Transverse colon (tissue), 4 donors: ENCODE results near the gene KCNN1. TPM values are rescaled to one million over a fixed set of nuclear protein-coding genes. Genes with fewer than 3 reads are reported as not detected.

Source experiments
- DNase-seq: peaks from one replicate; pipeline ENCODE4 v3.0.0-alpha.2; 2019
- H3K27ac ChIP-seq, 4 donors: fragments of 200-600 bp; sonication (generic); 2 replicates each; pipeline ENCODE4 v1.5.1; 2016 to 2018; ENCODE audit warnings: inconsistent platforms in 4 of 4
- H3K27me3 ChIP-seq: fragments of 200-600 bp; sonication (generic); 2 replicates; pipeline ENCODE4 v1.5.1; 2017; ENCODE audit warnings: inconsistent platforms
- H3K36me3 ChIP-seq, 4 donors: fragments of 200-600 bp; sonication (generic); 2 replicates each; pipeline ENCODE4 v1.5.1; 2017 to 2019; ENCODE audit warnings: inconsistent platforms in 4 of 4
- H3K4me1 ChIP-seq, 4 donors: fragments of 200-600 bp; sonication (generic); 2 replicates each; pipeline ENCODE4 v1.5.1; 2017 to 2020; ENCODE audit warnings: inconsistent platforms in 4 of 4
- H3K4me3 ChIP-seq, 4 donors: fragments of 200-600 bp; sonication (generic); 1 replicate in 1 of 4; 2 replicates in 3 of 4; pipeline versions ENCODE4 v1.5.1 to v1.6.1; 2017 to 2019; ENCODE audit warnings: inconsistent platforms in 4 of 4
- H3K9me3 ChIP-seq, 2 donors: fragments of 200-600 bp; sonication (generic); 2 replicates each; pipeline ENCODE4 v1.5.1; 2017 to 2019; ENCODE audit warnings: inconsistent platforms in 2 of 2
- EP300 ChIP-seq: sonication (generic); formaldehyde crosslinking; IDR thresholded peaks from one replicate; pipeline ENCODE4 v1.6.1; 2017; ENCODE audit warnings: antibody characterized with exemption, low read depth
- POLR2A ChIP-seq: fragments of 450-650 bp; IDR thresholded peaks from one replicate; pipeline ENCODE4 v1.6.1; 2016; ENCODE audit warnings: antibody characterized with exemption, mild to moderate bottlenecking, moderate library complexity
- POLR2AphosphoS5 ChIP-seq, 3 donors: sonication (generic); formaldehyde crosslinking; IDR thresholded peaks; one replicate each; pipeline ENCODE4 v1.6.1; 2016; ENCODE audit warnings: antibody characterized with exemption in 3 of 3
- WGBS, 2 donors: methylation state at CpG; one replicate each; pipeline ENCODE4 v1.1.5; 2018; ENCODE audit warnings: low coverage in 1 of 2; 5-methylcytosine and 5-hydroxymethylcytosine counted together
- in situ Hi-C, 4 donors: fragments of 200-750 bp; cut with MboI; loops; one replicate each; pipeline versions ENCODE4 v1.15.0 to v1.15.1; 2017; ENCODE audit warnings: low sequenced_read_pairs in 3 of 4, low pct_ligation_motif_present in 1 of 4, low pct_unique_long_range_greater_than_20kb in 1 of 4
- intact Hi-C: fragments of 100-400 bp; cut with DNase I; formaldehyde crosslinking; loops from one replicate; pipeline ENCODE4 v1.15.1; 2023; ENCODE audit warnings: low total_unique reads
- total RNA-seq, 4 donors: library from RNA; depleted of rRNA; stranded (reverse); fragments of >200 nt; gene quantifications; one replicate each; pipeline ENCODE4 v1.1.0, GENCODE V29; 2016
- TF ChIP-seq, protein P1 (sequence below), 5 experiments: fragments of 200-600 bp in 3 of 5; fragments of 450-650 bp in 2 of 5; sonication (generic) in 3 of 5; IDR thresholded peaks; 1 replicate in 2 of 5; 2 replicates in 3 of 5; pipeline ENCODE4 v1.5.1; 2016 to 2017; ENCODE audit warnings: antibody characterized with exemption in 5 of 5, inconsistent platforms in 3 of 5, mild to moderate bottlenecking in 2 of 5, moderate library complexity in 1 of 5

The KCNN1 gene
- total RNA-seq, 4 donors from 2014 or later: 1.6 TPM; not detected in 3

DNA sequence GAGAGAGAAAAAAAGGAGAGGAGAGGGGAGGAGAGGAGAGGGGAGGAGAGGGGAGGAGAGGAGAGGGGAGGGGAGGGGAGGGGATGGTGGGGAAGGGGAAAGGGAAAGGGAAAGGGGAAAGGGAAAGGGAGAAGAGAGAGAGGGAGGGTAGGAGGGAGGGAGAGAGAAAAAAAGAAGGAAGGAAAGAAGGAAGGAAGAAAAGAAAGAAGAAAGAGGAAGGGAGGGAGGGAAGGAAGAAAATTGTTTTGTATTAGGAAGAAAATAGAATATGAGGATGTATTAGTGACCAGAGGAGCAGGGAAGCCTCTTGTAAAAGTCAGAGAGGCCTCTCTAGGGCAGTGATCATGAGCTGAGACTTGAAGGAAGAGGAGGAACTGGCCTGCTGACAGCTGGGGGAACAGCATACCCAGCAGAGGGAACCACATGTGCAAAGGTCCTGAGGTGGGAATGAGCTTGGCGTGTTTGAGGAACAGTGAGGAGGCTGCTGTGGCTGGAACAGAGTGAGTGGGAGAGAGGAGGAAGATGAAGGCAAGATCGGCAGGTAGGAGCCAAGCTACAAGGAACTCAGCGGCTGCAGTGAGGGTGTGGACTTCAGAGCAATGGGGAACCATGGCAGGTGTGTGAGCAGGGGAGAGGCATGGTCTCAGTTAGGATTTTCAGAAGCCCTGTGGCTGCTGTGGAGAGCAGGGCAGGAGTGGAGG is 9.6 kb upstream of the KCNN1 start:
- Histone ChIP-seq H3K4me3 (no peak overlapping the region), H3K27me3 (peaks cover 57% of the 10 kb centered on the region), H3K27ac (no peak overlapping the region), H3K4me1 (peaks cover 0 to 6% (median 4%) of the 10 kb centered on the region in 4 donors), H3K36me3 (no peaks in the 10 kb centered on the region), H3K9me3 (no peaks in the 10 kb centered on the region)
- in situ Hi-C loops (no loop called here), intact Hi-C loops (no loop called here)
- 63 to 70% methylated on average over 1 to 3 of the region's 3 CpGs for WGBS, 2 donors
- TF ChIP-seq, protein P1, sequence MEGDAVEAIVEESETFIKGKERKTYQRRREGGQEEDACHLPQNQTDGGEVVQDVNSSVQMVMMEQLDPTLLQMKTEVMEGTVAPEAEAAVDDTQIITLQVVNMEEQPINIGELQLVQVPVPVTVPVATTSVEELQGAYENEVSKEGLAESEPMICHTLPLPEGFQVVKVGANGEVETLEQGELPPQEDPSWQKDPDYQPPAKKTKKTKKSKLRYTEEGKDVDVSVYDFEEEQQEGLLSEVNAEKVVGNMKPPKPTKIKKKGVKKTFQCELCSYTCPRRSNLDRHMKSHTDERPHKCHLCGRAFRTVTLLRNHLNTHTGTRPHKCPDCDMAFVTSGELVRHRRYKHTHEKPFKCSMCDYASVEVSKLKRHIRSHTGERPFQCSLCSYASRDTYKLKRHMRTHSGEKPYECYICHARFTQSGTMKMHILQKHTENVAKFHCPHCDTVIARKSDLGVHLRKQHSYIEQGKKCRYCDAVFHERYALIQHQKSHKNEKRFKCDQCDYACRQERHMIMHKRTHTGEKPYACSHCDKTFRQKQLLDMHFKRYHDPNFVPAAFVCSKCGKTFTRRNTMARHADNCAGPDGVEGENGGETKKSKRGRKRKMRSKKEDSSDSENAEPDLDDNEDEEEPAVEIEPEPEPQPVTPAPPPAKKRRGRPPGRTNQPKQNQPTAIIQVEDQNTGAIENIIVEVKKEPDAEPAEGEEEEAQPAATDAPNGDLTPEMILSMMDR (IDR thresholded peaks at IDR 0.05): no peak
- TF ChIP-seq EP300: no peak
- no peak for DNase-seq

DNA sequence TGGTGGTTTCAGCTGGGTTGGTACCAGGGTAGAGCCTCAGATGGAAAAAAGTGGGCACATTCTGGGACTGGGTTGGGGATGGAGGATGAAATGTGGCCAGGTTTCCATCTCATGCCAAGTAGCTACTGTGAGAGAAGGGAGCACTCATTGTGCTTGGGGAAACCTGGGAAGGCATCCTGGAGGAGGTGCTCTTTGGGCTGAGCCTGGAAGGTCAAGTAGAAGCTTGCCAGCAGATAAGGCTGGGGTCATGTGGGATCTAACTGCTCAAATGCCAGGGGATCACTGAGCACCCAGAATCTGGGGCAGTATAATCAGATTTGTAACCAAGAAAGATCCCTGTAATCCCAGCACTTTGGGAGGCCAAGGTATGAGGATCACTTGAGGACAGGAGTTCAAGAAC is 9.0 kb upstream of the KCNN1 start:
- TF ChIP-seq, protein P1 (IDR thresholded peaks at IDR 0.05): no peak
- TF ChIP-seq POLR2A (no peak), EP300 (no peak), POLR2AphosphoS5 (IDR thresholded peaks at IDR 0.05) (no peak)
- peaks cover 0 to under 1% (median 0%) of the 10 kb centered on the region in 4 donors for H3K4me1 ChIP-seq
- H3K4me3 ChIP-seq: no peak overlapping the region
- no peaks in the 10 kb centered on the region for H3K9me3 ChIP-seq
- in situ Hi-C loops: no loop called here
- H3K27me3 ChIP-seq: peaks cover 51% of the 10 kb centered on the region
- H3K36me3 ChIP-seq: no peaks in the 10 kb centered on the region
- H3K27ac ChIP-seq: no peak overlapping the region
- no peak for DNase-seq
- intact Hi-C loops: no loop called here

DNA sequence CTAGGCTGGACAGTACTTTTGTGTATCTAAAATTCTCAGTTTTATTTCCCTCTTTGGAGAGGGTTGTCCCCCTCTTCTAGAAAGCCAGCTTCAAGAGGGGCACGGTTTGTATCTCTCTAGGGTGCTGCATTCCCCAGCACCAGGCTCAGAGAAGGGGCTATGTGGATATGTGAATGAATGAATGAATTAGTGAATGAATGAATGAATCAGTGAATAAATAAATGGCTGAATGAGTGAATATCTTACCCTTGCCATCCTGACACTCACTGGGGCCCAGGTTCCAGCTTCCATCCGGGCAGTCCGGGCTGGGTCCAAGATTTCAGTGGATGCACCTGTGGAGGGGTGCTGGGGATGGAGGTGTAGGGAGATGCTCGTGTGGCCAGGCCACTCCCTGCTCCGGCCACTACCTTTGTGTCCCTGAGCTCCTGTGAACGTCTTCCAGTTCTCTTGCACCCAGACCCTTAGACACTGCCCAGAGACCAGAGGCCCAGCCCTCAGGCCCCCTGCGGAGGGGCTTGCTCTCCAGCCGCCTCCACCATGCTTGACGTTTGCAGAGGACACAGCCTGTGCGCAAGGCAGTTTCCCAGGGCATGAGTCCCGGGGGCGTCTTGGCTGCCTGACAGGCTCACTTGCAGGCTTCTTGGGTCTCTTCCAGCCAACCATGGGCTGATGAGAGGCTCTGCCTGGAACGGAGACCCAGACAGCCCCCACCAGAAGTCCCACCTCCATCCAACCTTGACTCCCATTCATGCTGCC is 2.8 kb upstream of the KCNN1 start:
- DNase-seq: no peak
- H3K9me3 ChIP-seq: no peaks in the 10 kb centered on the region
- H3K36me3 ChIP-seq: no peaks in the 10 kb centered on the region
- no peak for TF ChIP-seq POLR2AphosphoS5 (IDR thresholded peaks at IDR 0.05)
- TF ChIP-seq, protein P1 (IDR thresholded peaks at IDR 0.05): no peak
- TF ChIP-seq EP300: no peak
- no peak for TF ChIP-seq POLR2A
- in situ Hi-C loops (no loop called here), intact Hi-C loops (no loop called here)
- no peaks in the 10 kb centered on the region for H3K4me1 ChIP-seq
- H3K27me3 ChIP-seq: peaks cover 53% of the 10 kb centered on the region
- 65% methylated on average over 13 of the region's 13 CpGs; no CpG with 5 or more reads in 1 of the 2 donors for WGBS, 2 donors
- no peak overlapping the region for H3K27ac ChIP-seq
- H3K4me3 ChIP-seq: no peak overlapping the region

GRCh38 chr19:17965370-17966128 is 1.4 kb upstream of the KCNN1 start:
- DNase-seq: no peak

More at GRCh38 chr19:17965370-17966128, 1.4 kb upstream of the KCNN1 start:
- TF ChIP-seq, protein P1 (IDR thresholded peaks at IDR 0.05): no peak
- no peak for TF ChIP-seq POLR2AphosphoS5 (IDR thresholded peaks at IDR 0.05)
- Histone ChIP-seq H3K9me3 (no peaks in the 10 kb centered on the region), H3K27ac (no peak overlapping the region), H3K36me3 (no peaks in the 10 kb centered on the region), H3K4me1 (no peaks in the 10 kb centered on the region), H3K27me3 (peaks cover 50% of the 10 kb centered on the region), H3K4me3 (no peak overlapping the region)
- intact Hi-C loops: no loop called here
- WGBS, 2 donors: 67% methylated on average over 1 to 11 of the region's 11 CpGs
- in situ Hi-C loops: no loop called here
